ENCODE data around the gene YEATS4.

YEATS4 gene

GRCh38 chr12:69431591-69432222 is 72.2 kb downstream of the YEATS4 start:
- DNase-seq: no peak

- no peak for DNase-seq
Measured at GRCh38 chr12:69433653-69434052, 74.1 kb downstream of the YEATS4 start.

GRCh38 chr12:69435644-69436043 is 76.1 kb downstream of the YEATS4 start:
- DNase-seq: no peak

- no peak for DNase-seq
Measured at GRCh38 chr12:69437073-69437472, 77.5 kb downstream of the YEATS4 start.

GRCh38 chr12:69438539-69438938 is 79.0 kb downstream of the YEATS4 start:
- no peak for DNase-seq

GRCh38 chr12:69440016-69440415 is 80.5 kb downstream of the YEATS4 start:
- DNase-seq: no peak

All from right kidney (tissue), 1 donor.